CD4-positive, alpha-beta T cell treated with Interleukin-15 for 4 hours (primary cell): Measurements from ENCODE around the gene FHOD1.
A peak's percentile ranks its signal among the peaks of the same experiment; 100 is the strongest.

Experiments
- DNase-seq: peaks from one replicate; pipeline ENCODE4 v3.0.0-alpha.2; 2020; ENCODE audit warnings: low spot score

FHOD1 gene

DNA sequence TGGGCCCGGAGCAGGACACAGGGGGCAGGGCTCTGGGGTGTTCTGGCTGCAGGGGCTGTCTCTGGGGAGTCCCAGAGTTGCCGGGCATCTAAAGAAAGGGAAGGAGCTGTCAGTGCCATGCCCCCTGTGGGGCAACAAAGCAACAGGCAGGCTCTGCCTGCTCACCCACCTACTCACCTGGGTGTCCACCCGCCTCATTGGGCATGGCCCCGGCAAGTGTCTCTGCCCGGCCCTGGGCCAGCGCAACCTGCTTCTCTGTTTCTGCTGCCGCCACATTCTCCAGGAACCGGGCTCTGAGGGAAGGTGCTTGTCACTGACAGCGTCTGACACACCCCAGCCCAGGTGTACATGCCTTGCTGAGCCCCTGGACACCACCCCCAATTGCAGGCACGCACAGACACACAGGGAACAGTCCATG is 13.1 kb downstream of the FHOD1 start:
- no peak for DNase-seq

DNA sequence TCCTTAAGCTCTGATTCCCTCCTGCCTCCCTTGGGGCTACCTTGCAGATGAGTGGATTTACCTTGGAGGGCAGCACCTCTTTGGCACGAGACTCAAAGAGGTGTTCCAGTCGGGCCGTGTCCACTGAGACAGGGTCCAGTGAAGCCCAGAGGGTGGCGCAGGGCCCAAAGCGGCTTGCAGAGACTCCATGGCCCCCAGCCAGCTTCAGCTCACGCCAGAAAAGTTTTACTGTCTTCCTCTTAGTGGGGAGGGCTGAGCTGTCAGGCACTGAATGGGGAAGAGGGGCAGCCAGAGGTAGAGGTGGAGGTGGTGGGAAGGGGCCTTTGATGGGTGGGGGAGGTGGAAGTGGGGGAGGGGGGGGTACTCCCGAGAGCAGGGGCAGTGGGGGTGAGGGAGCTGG is 13.7 kb downstream of the FHOD1 start:
- DNase-seq = no peak

DNA sequence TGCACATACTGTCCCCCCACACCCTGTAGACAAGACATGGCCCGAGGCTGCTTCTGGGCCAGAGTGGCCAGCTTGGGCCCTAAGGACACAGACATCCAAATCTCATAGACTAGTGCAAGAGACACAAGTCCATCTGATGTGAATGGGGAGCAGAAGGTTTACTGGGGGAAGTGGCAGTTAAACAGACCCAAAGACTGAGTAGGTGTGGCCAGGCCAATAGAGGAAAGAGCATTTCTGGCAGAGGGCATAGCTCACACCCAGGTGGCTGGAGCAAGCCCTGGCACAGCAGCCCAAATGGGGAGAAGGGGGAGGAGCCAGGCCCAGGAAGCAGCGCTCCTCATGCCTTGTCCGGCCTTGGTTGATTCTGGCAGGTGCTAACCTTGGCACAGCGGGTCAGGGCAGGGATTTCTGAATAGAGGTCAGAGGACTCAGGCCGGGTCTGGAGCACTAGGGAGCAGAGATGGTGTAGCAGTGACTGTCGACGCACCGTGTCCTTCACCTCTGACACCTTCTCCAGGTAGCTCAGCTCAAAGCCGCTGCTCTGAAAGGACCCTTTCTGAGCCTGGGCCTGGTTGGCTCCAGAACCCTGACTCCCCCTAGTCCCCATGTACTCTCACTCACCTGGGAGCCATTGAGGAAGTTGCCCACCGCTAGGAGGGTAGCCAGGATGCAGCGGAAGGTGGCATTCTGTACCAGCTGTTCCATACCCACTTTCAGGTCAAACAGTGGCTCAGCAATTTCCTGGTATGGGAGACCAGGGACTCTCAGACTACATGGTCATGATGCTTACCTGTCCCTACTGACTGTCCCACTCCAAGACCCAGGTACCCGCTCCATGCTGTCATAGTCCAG is 16.2 kb downstream of the FHOD1 start:
- DNase-seq = no peak

DNA sequence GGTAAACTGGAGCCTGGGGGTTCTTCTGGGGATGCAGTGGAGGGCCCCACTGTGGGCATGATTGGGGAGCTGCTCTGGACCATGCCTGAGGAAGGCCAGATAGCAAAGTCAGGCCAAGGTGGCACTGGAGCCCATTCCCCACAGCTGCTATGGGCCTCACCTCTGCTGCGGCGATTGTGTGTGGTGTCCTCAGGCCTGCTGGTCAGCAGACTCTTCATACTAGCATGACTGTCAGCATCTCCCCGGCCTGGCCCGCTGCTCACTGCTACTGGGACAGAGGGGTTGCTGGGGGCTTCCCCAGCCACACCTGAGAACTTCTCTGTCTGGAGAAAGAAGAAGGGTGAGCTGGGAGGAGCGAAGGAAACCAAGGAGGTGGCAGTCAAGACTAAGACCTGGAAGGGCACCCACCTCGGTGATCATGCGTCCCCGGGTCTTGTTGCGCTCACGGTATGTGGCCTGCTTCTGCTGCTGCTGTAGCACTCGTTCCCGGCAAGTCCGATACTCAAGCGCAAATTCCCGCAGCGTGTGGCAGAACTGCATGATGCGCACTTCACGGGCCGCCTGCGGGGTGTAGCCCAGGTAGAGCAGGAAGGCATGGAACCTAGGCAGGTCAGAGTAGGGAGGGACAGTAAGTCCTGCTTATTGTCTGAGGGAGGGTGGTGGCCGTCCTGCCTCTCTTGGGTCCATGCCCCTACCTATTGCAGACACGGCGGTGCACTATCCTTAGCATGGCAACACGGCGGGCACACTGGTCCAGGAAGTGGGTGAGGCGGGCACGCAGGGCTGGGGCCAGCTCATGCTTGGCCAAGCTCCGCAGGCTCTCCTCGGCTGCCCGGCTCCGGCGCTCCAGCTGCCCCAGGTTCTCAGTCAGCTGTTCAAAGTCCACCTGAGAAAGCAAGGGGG is 17.1 kb downstream of the FHOD1 start:
- DNase-seq = no peak

DNA sequence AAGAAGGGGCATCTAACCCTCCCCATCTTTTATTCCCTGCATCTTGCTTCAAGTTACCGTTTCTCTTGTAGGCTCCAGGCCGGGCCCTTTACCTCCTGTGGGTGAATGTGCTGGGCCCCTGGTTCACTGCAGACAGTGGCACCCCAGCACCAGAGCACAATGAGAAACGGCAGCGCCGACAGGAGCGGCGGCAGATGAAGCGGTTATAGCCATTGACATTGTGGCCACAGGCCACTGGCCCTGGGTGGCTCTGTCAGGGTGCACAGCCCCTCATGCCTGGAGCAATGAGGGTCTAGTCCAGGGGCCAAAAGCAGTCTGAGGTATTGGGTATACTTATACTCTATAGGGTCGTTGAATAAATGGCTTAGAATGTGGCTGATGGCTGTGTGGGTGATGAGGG is 18.4 kb downstream of the FHOD1 start:
- DNase-seq = no peak

DNA sequence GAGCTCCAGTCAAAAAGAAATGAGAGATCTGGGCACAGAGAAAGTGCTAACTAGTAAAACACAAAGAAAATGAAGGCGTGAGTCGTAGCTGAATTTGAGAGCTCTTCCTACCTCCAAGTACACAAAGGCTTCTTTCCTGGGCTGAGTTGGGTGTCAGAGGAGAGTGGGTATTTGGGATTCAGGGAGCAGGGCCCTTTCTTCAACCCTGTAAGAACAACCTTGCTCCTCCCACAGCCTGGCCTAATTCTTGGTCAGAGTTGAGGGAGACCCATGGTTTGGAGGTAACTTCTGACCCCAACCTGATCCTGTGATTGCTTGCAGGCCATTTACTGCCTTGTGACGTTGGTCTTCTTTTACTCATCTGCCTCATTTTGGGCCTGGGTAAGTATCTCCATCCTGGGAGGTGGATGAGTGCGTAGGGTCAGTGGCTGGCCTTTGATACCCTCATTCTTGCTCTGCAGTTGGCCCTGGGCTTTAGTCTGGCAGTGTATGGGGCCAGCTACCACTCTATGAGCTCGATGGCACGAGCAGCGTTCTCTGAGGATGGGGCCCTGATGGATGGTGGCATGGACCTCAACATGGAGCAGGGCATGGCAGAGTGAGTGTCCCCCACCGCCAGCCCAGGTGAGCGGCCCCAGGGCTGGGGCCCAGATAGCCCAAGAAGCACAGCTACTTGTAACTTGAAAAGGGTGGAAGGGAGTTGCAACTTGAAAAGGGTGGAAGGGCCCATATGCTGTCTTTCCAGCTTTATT is 19.1 kb downstream of the FHOD1 start:
- DNase-seq = no peak

DNA sequence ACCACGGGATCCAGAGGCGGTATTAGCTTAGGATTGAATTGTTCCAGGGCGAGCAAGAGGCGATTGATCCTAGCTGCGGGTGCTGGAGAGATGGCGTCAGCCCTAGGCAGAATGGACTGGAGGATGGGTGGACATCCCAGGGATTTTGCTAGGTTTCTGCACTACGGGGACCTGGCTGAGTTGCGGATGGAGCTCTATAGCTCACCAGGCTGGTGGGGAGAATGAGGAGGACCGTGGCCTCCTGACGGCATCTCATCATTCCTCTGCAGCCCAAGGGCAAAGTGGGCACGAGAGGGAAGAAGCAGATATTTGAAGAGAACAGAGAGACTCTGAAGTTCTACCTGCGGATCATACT is 19.7 kb downstream of the FHOD1 start:
- DNase-seq = no peak

DNA sequence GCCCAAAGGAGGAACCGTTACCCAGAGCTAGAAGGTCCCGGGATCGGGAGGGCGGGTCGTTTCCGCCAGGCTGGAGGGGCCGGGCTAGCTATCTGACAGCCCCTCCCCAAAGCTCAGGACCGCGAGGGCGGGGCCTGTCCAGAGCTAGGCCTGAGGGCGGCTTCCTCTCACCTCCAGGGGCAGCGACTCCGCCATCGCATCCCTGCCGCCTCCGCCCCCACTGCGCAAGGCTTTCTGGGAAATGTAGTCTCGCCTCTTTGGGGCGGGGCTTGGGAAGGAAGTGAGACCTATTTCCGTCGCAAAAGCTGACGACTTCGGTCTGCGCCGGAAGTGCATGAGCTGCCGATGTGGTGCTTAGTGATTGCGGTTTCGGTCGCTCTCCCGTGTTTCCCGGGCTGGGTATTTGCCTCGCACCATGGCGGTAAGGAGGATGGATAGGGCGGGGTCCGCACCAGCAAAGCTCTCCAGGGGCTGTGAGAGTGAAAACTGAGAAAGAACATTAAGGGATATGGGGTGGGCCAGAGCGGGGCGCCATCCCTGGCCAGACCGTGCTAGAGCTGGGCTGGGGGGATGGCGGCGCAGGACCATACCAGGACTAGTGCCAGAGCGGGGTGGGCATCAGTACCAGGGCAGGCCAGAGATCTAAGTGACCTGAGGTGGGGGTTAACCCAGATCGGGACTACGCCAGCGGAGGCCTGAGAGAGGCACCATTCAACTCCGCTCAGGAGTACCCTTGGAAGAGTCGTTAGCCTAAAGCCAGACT is 20.3 kb downstream of the FHOD1 start, which contains the start of gene TMEM208:
Gene TMEM208 (plus strand): TSS at position 327 of the 763 bp plus-strand sequence. CDS start 89 bp downstream, at position 416.
- peak; percentile 98 for DNase-seq

DNA sequence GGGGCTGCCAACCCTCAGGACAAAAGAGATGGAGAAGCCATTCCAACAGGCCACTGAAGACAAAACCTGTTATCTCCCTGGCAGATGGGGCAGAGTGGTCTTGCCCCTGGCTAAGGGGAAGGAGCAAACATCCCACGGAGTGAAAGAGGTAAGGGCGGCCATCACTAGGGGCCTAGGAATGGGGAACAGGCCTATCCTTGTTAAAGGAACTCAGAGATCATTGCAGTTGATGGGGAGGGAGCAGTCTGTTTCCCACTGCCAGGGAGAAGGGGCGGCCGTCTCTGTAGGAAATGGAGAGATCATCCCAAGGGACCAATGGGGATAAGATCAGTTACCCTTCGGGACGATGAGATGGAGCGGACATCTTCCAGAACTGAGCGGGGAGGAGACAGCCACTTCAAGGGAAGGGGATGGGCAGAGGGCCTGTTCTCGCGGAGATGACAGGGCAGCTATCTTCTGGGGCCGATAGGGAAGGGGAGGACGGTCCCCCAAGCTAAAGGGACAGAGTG is 20.9 kb downstream of the FHOD1 start:
- no peak for DNase-seq

DNA sequence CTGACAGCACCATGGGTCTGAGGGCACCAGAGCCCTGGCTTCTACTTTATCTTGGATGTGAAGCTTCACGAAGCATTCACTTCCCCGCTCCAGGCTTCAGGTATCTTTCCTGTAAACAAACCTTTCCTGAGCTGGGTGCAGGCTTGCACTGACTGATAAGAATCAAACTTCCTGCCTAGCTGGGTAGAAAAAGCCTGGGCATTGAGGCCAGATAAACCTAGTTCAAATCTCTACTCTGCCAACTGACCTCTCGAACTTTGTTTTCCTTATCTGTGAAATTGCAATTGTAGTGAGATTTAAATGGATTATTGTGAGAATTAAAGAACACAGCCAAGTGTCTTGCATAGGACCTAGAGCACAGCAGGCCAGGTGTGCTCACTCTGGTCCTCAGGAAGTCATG is 23.3 kb downstream of the FHOD1 start:
- DNase-seq = no peak

DNA sequence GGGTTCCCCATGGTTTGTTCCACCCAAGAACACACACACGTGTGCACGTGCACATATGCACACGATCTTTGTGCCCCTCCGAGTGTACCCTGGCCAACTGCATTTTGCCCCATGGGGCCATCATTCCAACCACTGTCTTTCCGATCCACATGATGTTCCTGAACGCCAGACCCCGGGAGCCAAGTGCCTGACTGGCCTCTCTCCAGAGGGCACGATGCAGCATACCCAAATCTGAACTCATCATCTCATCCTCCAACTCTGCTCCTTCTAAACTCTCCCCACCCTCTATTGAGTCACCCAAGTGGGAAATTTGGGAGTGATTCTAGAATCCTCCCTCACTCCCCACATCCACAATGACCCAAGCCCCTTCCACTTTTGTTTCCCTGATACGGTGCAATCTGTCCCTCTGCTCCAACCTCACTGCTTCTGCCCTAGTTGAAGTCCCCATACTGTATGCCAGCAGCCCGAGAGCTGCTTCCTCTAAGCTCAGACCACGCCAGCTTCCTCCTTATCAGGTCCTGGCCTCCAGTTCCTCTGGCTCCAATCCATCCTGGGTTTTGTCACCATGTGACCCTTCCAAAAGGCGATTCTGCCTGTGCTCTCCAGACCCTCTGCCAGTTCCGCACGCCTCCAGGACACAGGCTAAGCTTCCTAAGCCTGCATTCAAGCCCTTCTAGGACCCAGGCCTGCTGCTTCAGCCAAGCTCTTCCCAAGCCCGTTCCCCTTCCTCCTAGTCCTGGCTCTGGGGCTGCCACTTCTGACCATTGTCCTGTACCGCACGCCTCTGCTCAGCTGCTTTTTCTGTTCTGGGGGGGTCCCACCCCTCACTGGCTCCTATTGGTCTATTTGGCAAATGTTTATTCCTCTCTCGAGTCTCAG is 30.4 kb downstream of the FHOD1 start:
- DNase-seq = no peak

DNA sequence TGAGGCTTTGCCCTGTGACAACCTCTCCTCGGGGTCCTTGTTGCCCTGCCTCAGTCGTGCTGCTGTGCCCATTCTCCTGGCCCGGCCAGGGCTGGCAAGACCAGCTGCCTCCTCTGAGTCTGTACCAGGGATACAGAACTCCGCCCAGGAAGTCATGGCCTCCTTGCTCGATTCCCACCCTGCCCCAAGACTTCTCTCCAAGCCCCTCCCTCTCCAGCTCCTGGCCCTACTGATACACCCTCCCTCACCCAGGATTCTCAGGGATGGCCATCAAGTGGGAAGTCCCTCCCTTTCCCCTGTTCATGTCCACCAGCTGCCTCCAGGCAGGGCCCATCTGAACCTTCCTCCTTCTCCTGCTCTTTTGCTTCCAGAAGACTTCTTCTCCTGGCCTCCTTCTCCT is 31.6 kb downstream of the FHOD1 start:
- no peak for DNase-seq

DNA sequence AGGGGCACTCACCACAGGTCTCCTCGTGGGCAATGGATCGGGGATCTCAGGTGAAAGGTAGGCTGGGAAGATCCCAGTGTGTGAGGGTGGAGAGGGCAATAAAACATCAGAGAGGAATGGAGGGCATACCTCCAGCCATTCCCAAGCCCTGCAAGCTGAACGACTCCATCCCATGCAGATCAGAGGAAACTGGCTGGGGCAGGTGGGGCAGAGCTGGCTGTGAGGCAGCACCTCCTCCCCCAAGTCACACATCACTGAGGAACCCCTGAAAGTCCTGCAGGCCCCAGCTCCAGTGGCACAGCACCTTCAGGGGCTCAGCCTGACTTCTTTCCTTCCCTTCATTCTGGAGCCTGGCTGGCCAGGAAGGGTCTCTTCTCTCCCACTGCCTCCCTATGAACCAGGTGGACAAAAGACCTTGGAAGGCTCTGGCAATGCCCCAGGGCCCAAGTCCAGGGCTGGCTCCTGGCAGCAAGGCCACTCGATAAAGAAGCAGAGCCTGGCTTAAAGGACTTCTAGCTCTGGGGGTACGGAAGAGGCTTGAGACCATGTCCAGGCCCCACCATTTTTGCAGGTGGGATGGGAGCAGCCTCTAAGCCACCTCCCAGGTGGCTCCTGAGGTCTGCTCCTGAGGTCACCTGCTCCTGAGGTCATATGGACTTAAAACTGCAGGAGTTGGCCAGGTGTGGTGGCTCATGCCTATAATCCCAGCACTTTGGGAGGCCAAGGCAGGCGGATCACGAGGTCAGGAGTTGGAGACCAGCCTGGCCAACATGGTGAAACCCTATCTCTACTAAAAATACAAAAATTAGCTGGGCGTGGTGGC is 33.9 kb downstream of the FHOD1 start:
- no peak for DNase-seq

DNA sequence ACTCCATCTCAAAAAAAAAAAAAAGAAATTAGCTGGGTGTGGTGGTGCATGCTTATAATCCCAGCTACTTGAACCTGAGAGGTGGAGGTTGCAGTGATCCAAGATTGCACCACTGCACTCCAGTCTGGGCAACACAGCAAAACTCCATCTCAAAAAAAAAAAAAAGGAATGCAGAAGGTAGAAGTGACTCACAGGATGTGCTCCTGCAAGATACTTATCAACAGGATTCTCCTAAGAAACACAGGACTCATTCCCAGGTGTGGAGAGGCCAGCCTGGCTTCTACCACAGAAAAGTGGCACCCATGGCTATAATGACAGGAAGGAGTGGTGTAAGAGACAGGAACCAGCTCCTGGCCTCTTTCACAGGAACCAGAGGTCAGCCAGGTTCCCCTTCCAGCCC is 34.5 kb downstream of the FHOD1 start:
- no peak for DNase-seq

DNA sequence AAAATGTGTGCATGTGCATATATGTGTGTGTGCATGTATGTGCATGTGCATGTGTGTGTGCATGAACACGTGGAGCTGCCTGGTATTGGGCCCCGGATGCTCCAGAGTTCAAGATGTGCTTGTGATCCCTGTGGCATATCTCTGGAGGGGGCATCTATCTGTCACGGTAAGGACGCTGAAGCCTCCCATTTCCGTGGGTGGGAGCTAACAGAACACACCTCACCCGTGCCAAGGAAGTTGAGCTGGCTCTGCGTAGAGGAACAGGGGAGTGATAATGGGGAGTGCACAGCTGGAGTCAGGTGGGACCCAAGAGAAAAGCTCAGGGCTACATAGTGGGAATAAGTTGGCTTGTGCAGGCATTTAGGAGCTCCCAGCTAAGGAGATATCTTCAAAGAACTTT is 35.6 kb downstream of the FHOD1 start:
- no peak for DNase-seq

DNA sequence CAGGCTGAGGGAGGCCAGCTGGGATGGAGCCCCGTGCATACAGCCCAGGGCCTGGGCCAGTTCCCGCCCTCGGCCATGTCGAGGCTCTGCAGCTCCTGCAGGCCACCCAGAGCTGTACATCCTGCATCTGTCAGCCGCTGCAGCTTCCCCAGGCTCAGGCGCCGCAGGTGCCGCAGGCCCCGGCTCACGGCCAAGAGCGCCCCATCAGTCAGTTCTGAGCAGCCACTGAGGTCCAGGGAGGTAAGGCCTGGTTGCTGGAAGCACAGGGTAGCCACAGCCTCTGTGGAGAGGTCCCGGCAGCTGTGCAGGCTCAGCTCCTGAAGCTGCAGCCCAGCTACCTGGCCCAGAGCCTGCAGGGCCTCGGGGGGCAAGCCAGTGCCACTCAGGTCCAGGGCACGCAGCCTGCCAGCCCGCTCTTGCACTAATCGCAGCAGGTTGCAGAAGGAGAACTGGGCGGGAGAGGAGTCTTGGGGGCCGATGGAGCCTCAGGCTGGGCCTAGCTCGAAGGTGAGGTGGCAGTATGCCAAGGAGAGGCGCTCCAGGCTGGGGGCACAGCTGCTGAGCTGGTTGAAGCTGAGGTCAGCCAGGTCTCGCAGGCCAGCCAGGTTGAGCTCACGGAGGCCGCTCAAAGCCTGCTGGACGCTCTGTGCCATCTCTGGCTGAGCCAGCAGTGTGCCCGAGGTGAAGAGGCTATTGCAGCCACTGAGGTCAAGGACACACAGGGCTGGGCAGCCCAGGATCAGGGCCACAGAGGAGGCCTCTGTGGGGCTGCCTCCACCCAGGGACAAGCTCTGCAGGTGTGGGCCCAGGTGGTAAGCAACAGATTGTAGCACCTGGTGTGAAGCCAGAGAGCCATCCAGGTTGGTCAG is 37.0 kb downstream of the FHOD1 start:
- no peak for DNase-seq

DNA sequence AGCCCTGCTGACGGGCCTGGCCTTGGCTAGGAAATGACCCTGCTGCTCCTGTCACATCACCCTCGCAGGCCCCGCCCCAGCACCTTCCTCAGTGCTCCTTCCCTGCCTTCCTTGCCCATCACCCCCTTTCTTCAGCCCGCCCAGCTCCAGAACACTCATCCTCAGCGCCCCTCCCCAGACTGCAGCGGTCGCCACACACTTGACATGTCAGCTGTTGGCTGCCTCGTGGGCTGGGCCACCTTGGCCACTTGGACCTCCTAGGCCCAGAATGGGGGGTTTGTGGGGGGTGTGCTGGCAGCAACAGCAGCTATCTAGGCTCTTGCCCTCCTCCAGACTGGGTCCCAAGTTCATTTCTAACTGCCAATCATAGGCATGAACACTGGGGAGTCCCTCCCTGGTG is 37.7 kb downstream of the FHOD1 start:
- no peak for DNase-seq

DNA sequence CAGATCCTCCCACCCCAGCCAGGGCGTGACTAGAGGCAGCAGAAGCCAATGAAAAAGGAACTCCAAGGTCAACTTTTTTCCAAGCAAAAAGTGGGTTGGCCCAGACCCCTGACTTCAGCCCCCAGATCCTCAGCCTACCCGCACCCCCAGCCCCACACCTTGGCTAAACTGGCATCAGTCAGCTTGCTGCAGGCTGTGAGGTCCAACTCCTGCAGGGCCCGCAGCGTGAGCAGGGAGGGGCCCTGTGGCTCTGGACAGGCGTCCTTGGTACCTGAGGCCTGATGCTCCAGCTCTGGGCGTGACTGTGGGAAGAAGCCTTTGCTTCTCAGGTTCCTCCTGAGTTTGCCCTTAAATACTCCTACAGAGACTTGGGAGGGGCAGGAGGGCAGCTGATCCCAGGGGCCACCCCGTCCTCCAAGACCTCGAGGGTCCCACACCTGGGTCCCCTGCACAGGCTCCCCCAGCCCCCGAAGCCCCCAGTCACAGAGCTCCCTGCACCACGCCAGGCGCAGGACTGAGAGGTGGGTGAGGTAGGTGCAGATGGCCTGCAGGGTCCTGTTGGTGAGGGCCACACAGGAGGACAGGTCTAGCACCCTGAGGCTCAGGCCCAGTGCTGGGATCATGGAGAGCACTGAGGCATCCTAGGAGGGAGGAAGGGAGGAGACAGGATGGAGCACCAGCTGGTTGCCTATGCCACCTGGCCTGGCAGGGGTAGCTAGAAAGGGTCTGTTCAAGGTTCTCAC is 39.0 kb downstream of the FHOD1 start:
- DNase-seq = no peak
